Loucy (cell line): Measurements from ENCODE around the gene CHST12.

Source experiments
- H2AFZ ChIP-seq: fragments of 200-600 bp; sonication (generic); 2 replicates; pipeline ENCODE4 v1.6.0; 2016; ENCODE audit warnings: antibody characterized with exemption, mild to moderate bottlenecking, low read length, moderate library complexity
- H3F3A ChIP-seq: fragments of 200-600 bp; 2 replicates; pipeline ENCODE4 v1.6.0; 2016; ENCODE audit warnings: antibody characterized with exemption, low read depth, mild to moderate bottlenecking
- H3K27me3 ChIP-seq: fragments of 200-600 bp; sonication (generic); 2 replicates; pipeline ENCODE4 v1.6.1; 2014; ENCODE audit warnings: low read length, mild to moderate bottlenecking; ENCODE audit not compliant: insufficient read depth, poor library complexity, severe bottlenecking
- H3K36me3 ChIP-seq: fragments of 200-600 bp; sonication (generic); 2 replicates; pipeline ENCODE4 v1.6.1; 2016; ENCODE audit warnings: low read length; ENCODE audit not compliant: insufficient read depth
- H3K4me1 ChIP-seq: fragments of 200-600 bp; sonication (generic); 2 replicates; pipeline ENCODE4 v1.5.1; 2014; ENCODE audit warnings: low read length, mild to moderate bottlenecking; ENCODE audit not compliant: insufficient read depth, poor library complexity, severe bottlenecking
- H3K4me2 ChIP-seq: fragments of 200-600 bp; sonication (generic); 2 replicates; pipeline ENCODE4 v1.6.0; 2014; ENCODE audit warnings: antibody characterized with exemption, low read length, low read depth, mild to moderate bottlenecking; ENCODE audit not compliant: poor library complexity, severe bottlenecking
- H3K4me3 ChIP-seq: fragments of 200-600 bp; sonication (generic); 2 replicates; pipeline ENCODE4 v1.5.1; 2014; ENCODE audit warnings: low read length, mild to moderate bottlenecking, mixed read lengths; ENCODE audit not compliant: poor library complexity, severe bottlenecking
- H3K79me2 ChIP-seq: fragments of 200-600 bp; sonication (generic); 2 replicates; pipeline ENCODE4 v1.6.1; 2014; ENCODE audit warnings: low read length; ENCODE audit not compliant: insufficient read depth
- H3K9ac ChIP-seq: fragments of 200-600 bp; sonication (generic); 2 replicates; pipeline ENCODE4 v1.6.0; 2014; ENCODE audit warnings: mild to moderate bottlenecking, low read depth, low read length, moderate library complexity; ENCODE audit not compliant: poor library complexity, severe bottlenecking
- H3K9me2 ChIP-seq: fragments of 200-600 bp; sonication (generic); replicated peaks from 2 replicates; pipeline ENCODE4 v1.6.1; 2016; ENCODE audit warnings: low read depth, low read length, mixed read lengths
- H3K9me3 ChIP-seq: fragments of 200-600 bp; sonication (generic); 2 replicates; pipeline ENCODE4 v1.6.1; 2014; ENCODE audit warnings: mild to moderate bottlenecking, antibody characterized with exemption, low read length, low read depth; ENCODE audit not compliant: insufficient read depth
- H4K20me1 ChIP-seq: fragments of 200-600 bp; sonication (generic); 2 replicates; pipeline ENCODE4 v1.6.0; 2014; ENCODE audit warnings: antibody characterized with exemption, low read length, mild to moderate bottlenecking; ENCODE audit not compliant: insufficient read depth, poor library complexity, severe bottlenecking
- EZH2phosphoT487 ChIP-seq: fragments of 200-600 bp; IDR thresholded peaks from 2 replicates; pipeline ENCODE4 v1.6.1; 2018; ENCODE audit warnings: antibody characterized with exemption, mild to moderate bottlenecking, moderate library complexity, borderline replicate concordance
- TF ChIP-seq, protein P1 (sequence below): fragments of 200-600 bp; sonication (generic); conservative IDR thresholded peaks from 2 replicates; pipeline ENCODE4 v1.5.1; 2014; ENCODE audit warnings: mild to moderate bottlenecking, antibody characterized with exemption, low read length

Gene CHST12

DNA sequence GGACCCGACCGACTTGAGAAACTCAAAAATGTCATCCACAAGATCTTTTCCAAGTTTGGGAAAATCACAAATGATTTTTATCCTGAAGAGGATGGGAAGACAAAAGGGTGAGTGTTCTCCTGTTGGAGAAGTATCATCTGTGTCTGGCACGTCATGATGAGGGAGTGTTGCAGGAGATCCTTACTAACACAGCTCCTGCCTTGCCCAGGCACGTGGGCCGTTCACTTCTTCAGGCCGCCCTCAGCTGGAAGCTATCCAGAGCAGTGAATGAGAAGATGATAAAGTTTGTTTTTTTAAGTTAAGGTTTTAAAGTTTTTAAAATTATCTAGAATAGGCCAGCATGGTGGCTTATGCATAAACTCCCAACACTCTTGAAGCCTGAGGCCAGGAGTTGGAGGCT lies 42.6 kb upstream of the CHST12 start:
- peaks cover 60% of the 10 kb centered on the region for H4K20me1 ChIP-seq
- no peaks in the 10 kb centered on the region for H3K27me3 ChIP-seq
- no peaks in the 10 kb centered on the region; the same call in 1 of the 2 replicates for H3F3A ChIP-seq
- no peak overlapping the region for H3K9ac ChIP-seq
- H3K9me2 ChIP-seq: no peaks in the 10 kb centered on the region
- H3K9me3 ChIP-seq: no peaks in the 10 kb centered on the region
- peaks cover 69% of the 10 kb centered on the region for H3K79me2 ChIP-seq
- peaks cover 36% of the 10 kb centered on the region for H3K4me1 ChIP-seq
- H3K4me3 ChIP-seq: no peak overlapping the region
- TF ChIP-seq, protein P1, sequence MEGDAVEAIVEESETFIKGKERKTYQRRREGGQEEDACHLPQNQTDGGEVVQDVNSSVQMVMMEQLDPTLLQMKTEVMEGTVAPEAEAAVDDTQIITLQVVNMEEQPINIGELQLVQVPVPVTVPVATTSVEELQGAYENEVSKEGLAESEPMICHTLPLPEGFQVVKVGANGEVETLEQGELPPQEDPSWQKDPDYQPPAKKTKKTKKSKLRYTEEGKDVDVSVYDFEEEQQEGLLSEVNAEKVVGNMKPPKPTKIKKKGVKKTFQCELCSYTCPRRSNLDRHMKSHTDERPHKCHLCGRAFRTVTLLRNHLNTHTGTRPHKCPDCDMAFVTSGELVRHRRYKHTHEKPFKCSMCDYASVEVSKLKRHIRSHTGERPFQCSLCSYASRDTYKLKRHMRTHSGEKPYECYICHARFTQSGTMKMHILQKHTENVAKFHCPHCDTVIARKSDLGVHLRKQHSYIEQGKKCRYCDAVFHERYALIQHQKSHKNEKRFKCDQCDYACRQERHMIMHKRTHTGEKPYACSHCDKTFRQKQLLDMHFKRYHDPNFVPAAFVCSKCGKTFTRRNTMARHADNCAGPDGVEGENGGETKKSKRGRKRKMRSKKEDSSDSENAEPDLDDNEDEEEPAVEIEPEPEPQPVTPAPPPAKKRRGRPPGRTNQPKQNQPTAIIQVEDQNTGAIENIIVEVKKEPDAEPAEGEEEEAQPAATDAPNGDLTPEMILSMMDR: no peak
- TF ChIP-seq EZH2phosphoT487: no peak
- peaks cover 63% of the 10 kb centered on the region; the same call in 1 of the 2 replicates for H3K36me3 ChIP-seq
- H2AFZ ChIP-seq: no peak overlapping the region
- H3K4me2 ChIP-seq: peak overlapping the region; percentile 98

DNA sequence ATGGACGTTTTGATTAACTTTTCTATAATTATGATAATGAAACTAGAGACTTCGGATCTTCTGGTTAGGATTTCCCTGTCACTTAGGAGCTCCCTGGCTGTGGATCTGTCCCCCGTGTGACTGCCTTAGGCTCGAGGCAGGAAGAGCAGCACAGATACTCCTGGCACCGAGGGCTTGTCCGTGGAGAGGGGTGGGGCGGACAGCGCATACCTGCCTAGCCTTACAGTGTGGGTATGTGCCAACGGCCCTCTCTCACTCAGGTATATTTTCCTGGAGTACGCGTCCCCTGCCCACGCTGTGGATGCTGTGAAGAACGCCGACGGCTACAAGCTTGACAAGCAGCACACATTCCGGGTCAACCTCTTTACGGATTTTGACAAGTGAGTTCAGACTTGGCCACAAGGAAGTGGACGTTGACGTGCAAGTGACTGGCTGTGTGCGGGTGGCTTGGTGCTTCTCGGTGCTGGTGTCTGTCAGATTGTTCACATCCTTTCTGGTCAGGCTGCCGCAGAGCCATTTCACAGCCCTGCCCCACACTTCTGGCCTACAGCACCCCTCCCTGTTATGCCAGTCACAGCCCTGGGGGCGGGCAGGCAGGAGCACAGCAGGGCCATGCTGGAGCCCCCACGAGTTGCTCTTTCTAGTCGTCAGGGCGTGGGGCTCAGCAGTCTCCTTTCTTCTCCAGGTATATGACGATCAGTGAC lies 40.9 kb upstream of the CHST12 start:
- H3F3A ChIP-seq: no peaks in the 10 kb centered on the region; the same call in 1 of the 2 replicates
- peaks cover 80% of the 10 kb centered on the region; the same call in 1 of the 2 replicates for H3K36me3 ChIP-seq
- no peak overlapping the region for H3K4me3 ChIP-seq
- peaks cover 21% of the 10 kb centered on the region for H3K4me1 ChIP-seq
- TF ChIP-seq EZH2phosphoT487: no peak
- TF ChIP-seq, protein P1: no peak
- peaks cover 48% of the 10 kb centered on the region for H4K20me1 ChIP-seq
- no peaks in the 10 kb centered on the region for H3K9me3 ChIP-seq
- peaks cover 52% of the 10 kb centered on the region for H3K79me2 ChIP-seq
- H3K9ac ChIP-seq: no peak overlapping the region
- no peak overlapping the region for H2AFZ ChIP-seq
- H3K27me3 ChIP-seq: no peaks in the 10 kb centered on the region
- H3K4me2 ChIP-seq: no peak overlapping the region
- H3K9me2 ChIP-seq: no peaks in the 10 kb centered on the region

DNA sequence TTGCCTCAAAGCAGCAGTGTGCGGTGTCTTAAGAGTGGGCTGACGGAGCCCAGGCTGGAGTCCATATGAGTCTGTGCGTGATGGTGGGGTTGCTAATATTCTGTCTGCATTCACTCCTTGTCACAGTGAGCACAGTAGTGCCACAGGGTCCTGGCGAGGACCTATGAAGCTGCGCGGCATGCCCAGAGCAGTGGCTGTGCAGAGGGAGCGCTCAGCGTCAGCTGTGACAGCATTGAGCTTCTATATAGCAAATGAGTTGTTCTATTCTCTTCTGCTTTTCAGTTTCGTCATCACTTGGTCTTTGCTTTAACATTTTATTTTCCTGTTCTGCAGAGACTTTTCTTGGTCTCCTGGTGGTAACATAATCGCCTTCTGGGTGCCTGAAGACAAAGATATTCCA lies 34.3 kb upstream of the CHST12 start:
- no peaks in the 10 kb centered on the region for H3K4me1 ChIP-seq
- H3K27me3 ChIP-seq: no peaks in the 10 kb centered on the region
- no peak overlapping the region for H2AFZ ChIP-seq
- no peak overlapping the region for H3K4me2 ChIP-seq
- no peaks in the 10 kb centered on the region for H3F3A ChIP-seq
- no peak overlapping the region for H3K9ac ChIP-seq
- H3K9me3 ChIP-seq: no peaks in the 10 kb centered on the region
- TF ChIP-seq, protein P1: no peak
- no peak for TF ChIP-seq EZH2phosphoT487
- H3K9me2 ChIP-seq: no peaks in the 10 kb centered on the region
- peaks cover 5% of the 10 kb centered on the region for H4K20me1 ChIP-seq
- H3K4me3 ChIP-seq: no peak overlapping the region
- peaks cover 98% of the 10 kb centered on the region; the same call in 1 of the 2 replicates for H3K36me3 ChIP-seq
- H3K79me2 ChIP-seq: peaks cover 10% of the 10 kb centered on the region
